Ovary (tissue), 9 donors: ENCODE results near the gene STAP2. TPM values are rescaled to one million over a fixed set of nuclear protein-coding genes. Genes with fewer than 3 reads are reported as not detected.
A peak's percentile ranks its signal among the peaks of the same experiment; 100 is the strongest.

ENCODE experiments used
- DNase-seq, 5 donors: peaks; one replicate each; pipeline ENCODE4 v3.0.0-alpha.2; 2019 to 2020
- H3K27ac ChIP-seq, 2 donors: fragments of 200-600 bp; one replicate each; pipeline versions ENCODE4 v1.5.1 to v1.8.0; 2019 to 2022
- H3K27me3 ChIP-seq: fragments of 200-600 bp; one replicate; pipeline ENCODE4 v1.8.0; 2022
- H3K36me3 ChIP-seq: fragments of 200-600 bp; sonication (generic); one replicate; pipeline ENCODE4 v1.5.1; 2019
- H3K4me1 ChIP-seq: one replicate; pipeline ENCODE4 v1.8.1; 2013; ENCODE audit warnings: mild to moderate bottlenecking, moderate library complexity; ENCODE audit not compliant: insufficient read depth
- H3K4me3 ChIP-seq: fragments of 200-600 bp; sonication (generic); one replicate; pipeline ENCODE4 v1.5.1; 2017
- H3K9me3 ChIP-seq, 2 donors: fragments of 200-600 bp in 1 of 2; sonication (generic) in 1 of 2; one replicate each; pipeline versions ENCODE4 v1.5.1 to v1.8.1; 2013 to 2019; ENCODE audit warnings: mild to moderate bottlenecking in 1 of 2, moderate library complexity in 1 of 2
- CTCF ChIP-seq, 3 donors: fragments of 450-650 bp in 2 of 3; fragments of 200-600 bp in 1 of 3; IDR thresholded peaks; one replicate each; pipeline versions ENCODE4 v1.5.1 to v1.8.0; 2016 to 2022; ENCODE audit warnings: antibody characterized with exemption in 3 of 3, mild to moderate bottlenecking in 1 of 3
- EP300 ChIP-seq: sonication (generic); formaldehyde crosslinking; IDR thresholded peaks from one replicate; pipeline ENCODE4 v1.6.1; 2017; ENCODE audit warnings: antibody characterized with exemption
- POLR2A ChIP-seq: fragments of 450-650 bp; IDR thresholded peaks from one replicate; pipeline ENCODE4 v1.6.1; 2017; ENCODE audit warnings: antibody characterized with exemption, mild to moderate bottlenecking, moderate library complexity
- WGBS, 3 donors: extraction: QIAGEN DNeasy Blood & Tissue Kit in 1 of 3; methylation state at CpG; one replicate each; pipeline versions ENCODE4 v1.1.5 to v1.1.7; 2013 to 2017; 5-methylcytosine and 5-hydroxymethylcytosine counted together
- intact Hi-C, 4 donors: fragments of 100-400 bp; cut with DNase I; formaldehyde crosslinking; loops; one replicate each; pipeline versions ENCODE4 v1.11.0 to v1.15.1; 2022 to 2023
- polyA plus RNA-seq, 2 donors: library from polyadenylated mRNA; stranded (reverse); fragments of 200-250 nt in 1 of 2; fragments of 350-450 nt in 1 of 2; fragmentation: Illumina TruSeq in 1 of 2; extraction: RNeasy Lipid Tissue Mini Kit (QIAGEN cat#74804) in 1 of 2; gene quantifications; one replicate each; pipeline ENCODE4 v1.2.3, GENCODE V29; 2013 to 2014
- total RNA-seq, 7 donors: library from RNA; depleted of rRNA in 2 of 7; stranded (reverse); fragments of >200 nt in 2 of 7; fragmentation: NEBNext Ultra II Directional in 3 of 7; extraction: Animal tissue kit (Norgen Biotek cat#: 25700) in 3 of 7; gene quantifications; one replicate each; pipeline versions ENCODE4 v1.1.0 to v1.2.4, GENCODE V29; 2016 to 2023
- donor health status: DM: no; HTN: no; CAD: no; lungs with moderate emphysema.
- donor health status: DM: no; HTN: no; CAD: no.
- donor health status: Bipolar disorder and iron deficiency.
- donor health status: DM: yes; HTN: yes; CAD: no.
- donor health status: DM: no; HTN: no; CAD: no.
- donor health status: DM: yes; HTN: yes; CAD: no.

The STAP2 gene
- total and polyA plus RNA-seq, 9 donors: 9.7 to 32.5 (median 17.5) TPM

- no peaks in the 10 kb centered on the region for H3K9me3 ChIP-seq
- H3K27me3 ChIP-seq: no peaks in the 10 kb centered on the region
- intact Hi-C loops: no loop called here
- 54 to 60% (median 59%) methylated on average over 17 of the region's 17 CpGs for WGBS, 3 donors
- no peak overlapping the region for H3K27ac ChIP-seq
- H3K4me1 ChIP-seq: peaks cover 15% of the 10 kb centered on the region
- no peak overlapping the region for H3K4me3 ChIP-seq
- TF ChIP-seq POLR2A (no peak), CTCF (IDR thresholded peaks at IDR 0.05) (no peak), EP300 (no peak)
- peak in 2 of 5 donors; percentile 29 to 33 for DNase-seq
- H3K36me3 ChIP-seq: no peaks in the 10 kb centered on the region
Measured at GRCh38 chr19:4380254-4380727, 41.7 kb upstream of the STAP2 start.

DNA sequence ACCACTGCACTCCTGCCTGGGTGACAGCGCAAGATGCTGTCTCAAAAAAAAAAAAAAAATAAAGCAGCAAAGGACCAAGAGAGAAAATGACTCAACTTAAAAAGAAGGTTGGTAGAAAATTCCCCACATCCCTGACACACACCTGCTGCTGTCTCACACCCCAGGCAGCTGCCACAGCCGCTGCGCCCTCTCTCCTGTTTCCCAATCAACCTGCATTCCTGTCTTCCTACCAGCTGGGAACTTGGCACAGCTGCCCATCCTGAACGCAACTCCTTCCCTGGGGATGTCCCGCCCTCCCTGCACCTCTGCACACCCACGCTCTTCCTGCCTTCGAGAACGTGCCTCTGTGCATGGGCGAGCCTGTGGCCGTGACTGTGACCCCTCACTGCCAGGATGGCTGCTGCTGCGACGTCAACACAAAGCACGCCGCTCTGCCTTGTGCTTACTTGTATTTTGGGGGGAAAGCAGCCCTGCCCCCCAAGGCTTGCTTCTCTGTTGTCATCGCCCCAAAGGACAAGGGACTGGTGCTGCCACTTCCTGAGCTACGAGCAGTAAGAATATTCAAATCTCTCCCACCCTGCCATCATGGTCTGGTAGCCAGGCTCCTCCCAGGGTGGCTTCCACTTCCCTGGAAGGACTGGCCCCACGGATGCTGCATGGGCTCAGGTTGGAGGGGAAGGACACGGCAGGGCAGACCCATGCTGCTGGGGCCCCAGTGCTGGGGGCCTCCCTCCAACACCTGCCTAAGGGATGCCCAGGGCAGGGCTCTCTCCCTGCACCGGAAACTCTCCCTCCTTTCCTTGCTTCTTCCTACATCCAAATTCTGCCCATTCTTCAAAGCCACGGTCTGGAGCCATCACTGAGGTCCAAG, 41.0 kb upstream of the STAP2 start:
- H3K9me3 ChIP-seq: no peaks in the 10 kb centered on the region
- no peak for TF ChIP-seq CTCF (IDR thresholded peaks at IDR 0.05)
- TF ChIP-seq POLR2A: no peak
- no peak for TF ChIP-seq EP300
- WGBS, 3 donors: 57 to 76% (median 72%) methylated on average over 17 to 20 of the region's 20 CpGs
- no peak overlapping the region for H3K27ac ChIP-seq
- intact Hi-C loops: no loop called here
- peaks cover 22% of the 10 kb centered on the region for H3K4me1 ChIP-seq
- no peak overlapping the region for H3K4me3 ChIP-seq
- DNase-seq: no peak
- H3K36me3 ChIP-seq: no peaks in the 10 kb centered on the region
- no peaks in the 10 kb centered on the region for H3K27me3 ChIP-seq

DNA sequence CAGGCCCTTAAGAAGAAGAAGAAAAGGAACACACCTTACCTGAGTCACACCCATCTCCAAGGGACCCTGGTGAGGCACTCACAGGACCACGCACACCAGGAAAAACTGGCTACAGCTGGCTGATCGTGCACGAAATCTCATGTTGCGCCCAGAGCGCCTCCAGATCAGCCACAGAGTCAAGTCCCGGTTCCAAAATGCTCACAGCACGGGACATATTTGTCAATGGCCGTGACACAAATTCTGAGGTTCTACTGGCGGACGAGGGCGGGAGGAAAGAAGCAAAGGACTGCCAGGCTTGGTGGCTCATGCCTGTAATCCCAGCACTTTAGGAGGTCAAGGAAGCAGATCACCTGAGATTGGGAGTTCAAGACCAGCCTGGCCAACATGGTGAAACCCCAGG, 40.3 kb upstream of the STAP2 start:
- H3K36me3 ChIP-seq: no peaks in the 10 kb centered on the region
- WGBS, 3 donors: 91 to 97% (median 94%) methylated on average over 11 of the region's 11 CpGs
- no peaks in the 10 kb centered on the region for H3K9me3 ChIP-seq
- intact Hi-C loops: no loop called here
- no peak for DNase-seq
- H3K27ac ChIP-seq: no peak overlapping the region
- no peak for TF ChIP-seq POLR2A
- no peak overlapping the region for H3K4me3 ChIP-seq
- no peaks in the 10 kb centered on the region for H3K27me3 ChIP-seq
- H3K4me1 ChIP-seq: peaks cover 27% of the 10 kb centered on the region

DNA sequence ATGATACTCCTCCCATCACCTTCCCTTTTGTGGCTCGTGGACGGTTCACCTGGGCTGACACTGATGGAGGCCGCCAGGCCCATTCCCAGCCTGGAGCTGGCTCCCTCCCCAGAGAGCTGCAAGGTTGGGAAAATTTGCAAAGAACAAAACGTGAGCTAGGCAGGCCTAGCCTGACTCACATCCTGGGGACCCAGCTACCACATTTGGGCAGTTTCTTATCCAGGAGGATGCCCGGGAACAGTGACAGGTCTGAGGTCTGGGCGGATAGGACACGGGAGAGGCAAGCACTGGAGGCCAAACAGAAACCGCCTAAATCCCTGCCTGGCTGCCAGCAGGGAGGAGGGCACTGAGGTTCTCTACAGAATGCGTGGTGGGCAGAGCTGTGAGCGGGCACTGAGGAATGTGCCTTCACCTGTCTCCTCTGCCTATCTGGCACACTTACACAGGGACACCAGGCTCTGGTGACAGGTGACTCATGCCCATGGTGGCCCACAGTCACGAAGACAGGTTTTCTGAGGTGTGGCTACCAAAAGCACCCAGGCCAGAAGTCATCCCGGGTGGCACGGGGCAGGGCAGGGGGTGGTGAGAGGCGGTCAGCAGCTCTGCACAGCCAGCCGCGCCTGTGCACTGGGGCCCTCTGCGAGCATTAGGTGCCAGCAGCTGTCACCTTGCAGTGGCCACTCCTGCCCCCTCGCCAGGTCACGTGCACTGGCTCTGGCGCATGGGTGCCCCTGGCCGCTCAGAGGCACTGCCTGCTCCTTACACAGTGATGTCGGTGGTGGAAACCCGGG, 38.6 kb upstream of the STAP2 start:
- Histone ChIP-seq H3K27ac (no peak overlapping the region), H3K27me3 (no peaks in the 10 kb centered on the region), H3K36me3 (no peaks in the 10 kb centered on the region), H3K4me1 (peaks cover 36% of the 10 kb centered on the region), H3K9me3 (no peaks in the 10 kb centered on the region), H3K4me3 (no peak overlapping the region)
- 82 to 84% (median 84%) methylated on average over 23 of the region's 23 CpGs for WGBS, 3 donors
- TF ChIP-seq CTCF (IDR thresholded peaks at IDR 0.05) (no peak), POLR2A (no peak), EP300 (no peak)
- DNase-seq: peak in 1 of 5 donors; percentile 15
- intact Hi-C loops: no loop called here
